A172 (cell line): ENCODE measurements around the gene SLC25A22. TPM values are rescaled to one million over a fixed set of nuclear protein-coding genes. Genes with fewer than 3 reads are reported as not detected.

Source experiments
- DNase-seq: peaks from one replicate; pipeline ENCODE4 v3.0.0-alpha.2; 2015; ENCODE audit warnings: low spot score
- total RNA-seq: library from RNA; depleted of rRNA; stranded (reverse); fragments of >200 nt; shearing (Covaris generic); gene quantifications from 2 replicates; pipeline ENCODE4 v1.2.3, GENCODE V29; 2014

SLC25A22 gene
- total RNA-seq, 1 experiment from 2014 or later: 46.5 TPM

DNA sequence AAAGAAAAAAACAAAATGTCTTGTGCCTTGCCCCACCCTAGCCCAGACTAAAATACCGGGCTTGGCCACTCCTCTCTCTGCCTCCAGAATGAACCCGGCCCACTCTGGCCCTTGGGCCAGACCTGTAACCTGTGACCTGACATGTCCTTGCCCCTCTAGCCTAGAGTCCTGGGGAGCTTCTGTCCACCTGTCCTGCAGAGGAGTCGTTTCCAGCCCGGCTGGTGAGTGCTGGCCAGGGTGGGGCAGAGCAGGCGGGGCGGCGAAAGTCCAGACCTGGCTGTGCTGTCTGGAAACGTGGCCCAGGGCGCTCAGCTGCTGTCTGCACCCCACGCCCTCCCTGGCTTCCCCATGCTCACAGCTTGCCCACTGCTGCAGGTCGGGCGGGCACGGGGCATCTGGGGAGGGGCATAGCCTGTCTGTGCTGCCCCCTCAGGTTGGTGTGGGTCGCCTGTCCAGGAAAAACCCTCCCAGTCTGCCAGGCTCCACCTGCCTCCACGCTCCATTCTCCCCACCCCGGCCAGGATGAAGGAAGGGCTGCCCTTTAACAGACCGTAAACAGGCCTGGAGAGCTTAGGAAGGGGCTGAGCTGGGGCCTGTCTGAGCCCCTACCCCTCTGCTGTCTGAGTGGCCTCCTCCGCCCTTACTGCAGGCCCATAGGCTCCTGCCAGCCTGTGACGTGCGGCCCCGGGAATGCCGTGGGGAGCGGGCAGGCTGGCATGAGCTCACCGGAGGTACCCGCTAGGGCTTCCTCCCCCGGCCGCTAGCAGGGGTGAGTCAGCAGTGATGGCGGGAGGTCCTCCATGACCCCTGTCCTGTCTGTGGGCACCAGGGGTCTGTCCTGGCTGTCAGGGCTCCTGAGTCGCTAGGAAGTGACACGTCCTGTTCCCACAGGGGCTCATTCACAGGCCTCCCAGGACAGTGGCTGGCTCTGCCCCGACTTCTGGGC, 36.6 kb upstream of the SLC25A22 start:
- DNase-seq: peak; percentile 96

DNA sequence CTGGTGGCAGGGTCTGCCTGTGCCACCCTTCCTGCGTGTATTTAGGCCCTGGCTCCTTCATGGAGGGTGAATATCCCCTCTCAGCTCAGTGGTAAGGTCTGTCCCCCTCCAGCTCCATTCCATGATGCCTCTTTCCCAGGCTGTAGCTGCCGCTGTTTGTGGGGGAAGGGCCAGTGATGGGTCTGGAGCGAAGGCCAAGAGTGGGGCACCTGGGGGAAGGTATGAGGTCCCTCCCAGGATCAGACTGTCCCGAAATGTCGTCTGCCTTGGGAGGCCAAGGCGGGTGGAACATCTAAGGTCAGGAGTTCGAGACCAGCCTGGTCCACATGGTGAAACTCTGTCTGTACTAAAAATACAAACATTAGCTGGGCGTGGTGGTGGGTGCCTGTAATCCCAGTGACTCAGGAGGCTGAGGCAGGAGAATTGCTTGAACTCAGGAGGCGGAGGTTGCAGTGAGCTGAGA, 35.8 kb upstream of the SLC25A22 start:
- DNase-seq: no peak

GRCh38 chr11:833114-833791, 35.2 kb upstream of the SLC25A22 start:
- peak; percentile 50 for DNase-seq

GRCh38 chr11:832529-833113, 34.5 kb upstream of the SLC25A22 start, which contains the start of gene CD151:
Gene CD151, plus strand, starts transcription at chr11:832952. Its CDS starts 3,118 bp downstream, at chr11:836070.
- DNase-seq: peak; percentile 62

DNA sequence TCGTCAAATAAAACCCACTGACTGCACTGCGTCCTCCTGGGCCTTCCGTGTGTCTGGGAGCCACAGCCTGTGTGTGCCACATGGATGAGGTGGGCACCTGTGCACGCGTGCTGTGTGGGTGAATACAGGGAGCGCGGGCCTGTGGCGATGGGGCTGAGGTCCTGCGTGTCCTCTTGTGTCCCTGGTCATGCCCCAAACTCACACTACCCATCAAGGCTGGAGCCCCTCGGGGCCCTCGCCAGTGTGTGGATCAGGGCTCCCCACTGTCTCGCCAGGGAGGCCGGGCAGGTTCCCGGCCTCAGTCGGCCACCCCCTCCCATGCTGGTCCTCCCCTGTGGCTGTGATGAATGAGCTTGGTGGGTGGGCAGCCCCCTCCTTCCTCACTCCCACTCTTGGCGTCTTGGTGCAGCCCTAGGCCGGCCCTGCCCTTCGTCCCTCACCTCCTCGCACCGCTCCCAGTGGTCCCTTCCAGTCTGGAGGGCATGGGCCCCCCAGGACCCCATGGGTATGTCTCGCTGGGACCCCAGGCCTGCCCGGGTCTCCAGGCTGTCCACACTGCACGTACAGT, 34.0 kb upstream of the SLC25A22 start:
- no peak for DNase-seq

DNA sequence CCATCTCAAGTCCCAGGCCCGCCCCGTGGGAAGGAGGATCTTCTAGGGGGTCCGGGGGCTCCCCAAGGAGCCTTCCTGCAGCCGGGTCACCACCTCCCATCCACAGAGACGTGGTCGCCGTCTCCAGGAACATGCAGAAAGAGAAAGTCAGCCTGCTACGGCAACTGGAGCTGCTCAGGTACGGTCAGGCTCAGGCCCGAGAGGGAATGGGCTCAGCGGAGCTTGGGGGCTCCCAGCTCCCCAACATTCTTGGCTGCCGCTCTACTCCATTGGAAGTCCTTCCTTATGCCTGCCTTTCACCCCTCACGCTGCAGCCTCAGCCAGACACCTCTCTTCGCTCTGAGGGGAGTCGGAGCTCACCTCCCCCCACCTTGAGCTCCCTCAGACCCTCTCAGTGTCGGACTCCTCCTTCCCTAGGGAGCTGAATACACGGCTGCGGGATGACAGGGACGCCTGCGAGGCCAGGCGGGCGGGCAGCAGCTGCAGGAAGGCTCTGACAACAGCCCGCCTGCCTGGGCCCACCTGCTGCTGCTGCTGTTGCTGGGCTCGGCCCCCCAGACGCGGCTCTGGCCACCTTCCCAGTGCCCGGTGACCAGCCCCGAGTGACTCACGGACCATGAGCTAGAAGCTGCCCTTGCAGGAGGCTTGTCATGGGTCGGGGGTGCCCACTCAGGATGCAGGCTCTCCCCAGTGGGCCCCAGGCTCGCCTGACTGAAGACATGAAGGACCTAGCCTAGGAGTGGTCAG, 33.2 kb upstream of the SLC25A22 start:
- peak; percentile 91 for DNase-seq

GRCh38 chr11:830295-831117, 32.4 kb upstream of the SLC25A22 start:
- no peak for DNase-seq

DNA sequence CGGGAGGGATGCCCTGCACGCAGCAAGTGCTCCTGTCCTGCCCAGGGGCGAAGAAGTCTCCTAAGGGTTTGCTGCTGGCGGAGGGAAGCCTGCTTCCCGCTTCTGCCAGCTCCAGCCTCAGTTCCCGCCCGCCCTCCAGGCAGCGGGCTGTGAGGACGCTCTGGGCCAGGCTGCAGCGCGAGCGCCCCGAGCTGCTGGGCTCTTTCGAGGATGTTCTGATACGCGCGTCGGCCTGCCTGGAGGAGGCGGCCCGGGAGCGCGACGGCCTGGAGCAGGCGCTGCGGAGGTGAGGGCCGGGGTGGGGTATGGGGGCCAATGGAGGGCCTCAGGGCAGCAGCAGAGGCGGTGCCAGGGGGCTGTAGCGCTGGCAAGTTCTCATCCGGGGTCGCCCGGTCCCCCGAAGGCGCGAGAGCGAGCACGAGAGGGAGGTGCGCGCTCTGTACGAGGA, 31.8 kb upstream of the SLC25A22 start:
- no peak for DNase-seq

GRCh38 chr11:829176-829846, 31.2 kb upstream of the SLC25A22 start:
- DNase-seq: no peak

- DNase-seq: no peak
These were observed 30.6 kb upstream of the SLC25A22 start for GRCh38 chr11:828506-829175.

- no peak for DNase-seq
These were observed 29.8 kb upstream of the SLC25A22 start, which contains the start of gene CRACR2B for GRCh38 chr11:827897-828192. Gene CRACR2B, plus strand, starts transcription at chr11:827919. Its CDS starts 689 bp downstream, at chr11:828608.

DNA sequence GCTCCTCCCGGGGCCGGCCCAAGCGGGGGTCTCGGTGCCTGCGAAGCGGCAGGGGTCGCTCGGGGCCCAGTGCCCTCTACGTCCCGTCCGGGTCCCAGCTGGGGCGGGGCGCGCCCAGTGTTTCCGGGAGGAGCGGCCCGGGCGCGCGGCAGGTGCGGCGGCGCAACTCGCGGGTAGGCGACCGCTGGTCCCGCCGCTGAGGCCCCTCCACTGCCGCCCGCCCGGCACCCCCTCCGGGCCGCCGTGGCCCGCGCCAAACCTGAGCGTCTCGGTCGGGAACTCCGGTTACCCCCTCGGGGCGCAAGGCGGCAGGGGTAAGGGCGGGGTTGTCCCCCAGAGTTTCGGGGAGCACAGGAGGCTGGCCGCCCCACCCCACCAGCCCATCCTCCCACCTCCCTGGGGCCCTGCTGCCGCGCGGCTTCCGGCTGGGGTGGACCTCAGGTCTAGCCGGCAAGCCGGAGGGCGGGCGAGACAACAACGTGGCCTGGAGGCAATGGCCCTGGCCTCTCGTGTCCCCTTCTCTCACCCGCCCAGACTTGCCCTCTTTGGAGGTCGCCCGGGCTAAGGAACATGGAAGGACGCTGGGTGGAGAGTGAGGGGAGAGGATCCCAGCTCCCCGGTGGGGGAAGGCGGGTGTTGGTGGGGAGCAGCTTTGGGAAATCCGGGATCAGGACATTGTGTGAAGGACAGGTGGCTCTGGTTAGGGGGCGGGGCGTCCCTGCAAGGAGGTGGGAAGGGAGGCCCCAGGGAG, 29.2 kb upstream of the SLC25A22 start:
- DNase-seq: no peak

DNA sequence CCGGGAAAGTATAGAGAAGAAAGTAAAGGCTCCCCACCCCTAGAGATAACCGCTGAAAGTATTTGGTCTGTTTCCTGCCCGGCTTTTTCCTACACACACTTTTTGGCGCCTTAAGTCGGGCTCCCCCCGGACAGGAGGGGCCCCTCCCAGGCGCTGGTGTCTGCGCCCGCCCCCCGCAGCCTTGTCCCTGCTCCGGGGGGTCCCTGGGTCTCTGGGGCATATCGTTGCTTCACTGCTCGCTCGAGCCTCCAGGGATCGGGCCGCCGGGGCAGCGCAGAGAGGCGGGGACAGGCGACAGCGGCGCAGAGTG, 28.7 kb upstream of the SLC25A22 start:
- no peak for DNase-seq

- DNase-seq: no peak
These were observed 28.1 kb upstream of the SLC25A22 start for GRCh38 chr11:826227-826621.

GRCh38 chr11:825366-826226, 27.5 kb upstream of the SLC25A22 start:
- DNase-seq: no peak

GRCh38 chr11:824942-825341, 26.9 kb upstream of the SLC25A22 start:
- DNase-seq: no peak

- DNase-seq: no peak
These were observed 26.3 kb upstream of the SLC25A22 start for GRCh38 chr11:824292-824880.
